ENCODE measurements around the gene AKR1E2.
A peak's percentile ranks its signal among the peaks of the same experiment; 100 is the strongest.
"Not testable (repeated sequence)": the region's sequence is repeated elsewhere in the genome, so short reads cannot be mapped to it uniquely, and the experiment has no call there.

The AKR1E2 gene

GRCh38 chr10:4815646-4816180 is 10.3 kb upstream of the AKR1E2 start:
- DNase-seq = not testable (repeated sequence)

GRCh38 chr10:4816966-4817365 is 9.0 kb upstream of the AKR1E2 start:
- DNase-seq = no peak

GRCh38 chr10:4819067-4819466 is 6.9 kb upstream of the AKR1E2 start:
- DNase-seq = no peak

GRCh38 chr10:4819707-4820106 is 6.3 kb upstream of the AKR1E2 start:
- no peak for DNase-seq

- DNase-seq = peak; percentile 54
Observed at GRCh38 chr10:4820804-4821401, 5.1 kb upstream of the AKR1E2 start.

- DNase-seq = no peak
Observed at GRCh38 chr10:4822208-4822607, 3.8 kb upstream of the AKR1E2 start.

GRCh38 chr10:4824791-4825310 is 1.2 kb upstream of the AKR1E2 start:
- DNase-seq = no peak

- DNase-seq = no peak
Observed at GRCh38 chr10:4825456-4825867, 545 bp upstream of the AKR1E2 start.

- DNase-seq = no peak
Observed at GRCh38 chr10:4826792-4827324, 851 bp downstream of the AKR1E2 start.

- DNase-seq = no peak
Observed at GRCh38 chr10:4828005-4828404, 2.0 kb downstream of the AKR1E2 start.

GRCh38 chr10:4830551-4830950 is 4.5 kb downstream of the AKR1E2 start:
- DNase-seq = no peak

- no peak for DNase-seq
Observed at GRCh38 chr10:4831091-4831490, 5.1 kb downstream of the AKR1E2 start.

GRCh38 chr10:4833286-4833685 is 7.3 kb downstream of the AKR1E2 start:
- DNase-seq = no peak

- no peak for DNase-seq
Observed at GRCh38 chr10:4834898-4835405, 8.9 kb downstream of the AKR1E2 start.

GRCh38 chr10:4835494-4835918 is 9.5 kb downstream of the AKR1E2 start:
- DNase-seq = no peak

- no peak for DNase-seq
Observed at GRCh38 chr10:4836416-4836969, 10.5 kb downstream of the AKR1E2 start.

GRCh38 chr10:4837551-4837950 is 11.5 kb downstream of the AKR1E2 start:
- no peak for DNase-seq

- no peak for DNase-seq
Observed at GRCh38 chr10:4838743-4839142, 12.7 kb downstream of the AKR1E2 start.

- no peak for DNase-seq
Observed at GRCh38 chr10:4839353-4839752, 13.3 kb downstream of the AKR1E2 start.

GRCh38 chr10:4840151-4840550 is 14.1 kb downstream of the AKR1E2 start:
- DNase-seq = no peak

GRCh38 chr10:4843525-4844180 is 17.6 kb downstream of the AKR1E2 start:
- DNase-seq = no peak

GRCh38 chr10:4844864-4845263 is 18.9 kb downstream of the AKR1E2 start:
- DNase-seq = no peak

GRCh38 chr10:4845766-4846165 is 19.8 kb downstream of the AKR1E2 start:
- no peak for DNase-seq

GRCh38 chr10:4846775-4847174 is 20.8 kb downstream of the AKR1E2 start:
- no peak for DNase-seq

Measured in midbrain (tissue), 1 donor.